SK-N-SH treated with all-trans-retinoic acid at 6 μM for 48 hours (cell line): ENCODE data around the gene QRSL1.

Experiments
- ATAC-seq: fragments of 200-7000 bp; cut with Tn5 transposase; 3 replicates; pipeline ENCODE4 v1.9.1; 2020; ENCODE audit warnings: mild to moderate bottlenecking, moderate library complexity
- ARNTL ChIP-seq: fragments of 450-650 bp; formaldehyde crosslinking; IDR thresholded peaks from 2 replicates; pipeline ENCODE4 v1.5.0; 2020; ENCODE audit warnings: low read depth, mild to moderate bottlenecking, moderate library complexity, borderline replicate concordance
- BACH2 ChIP-seq: fragments of 250-450 bp; sonication (Bioruptor Pico); IDR thresholded peaks from 2 replicates; pipeline ENCODE4 v1.9.0; 2021; ENCODE audit warnings: mild to moderate bottlenecking, borderline replicate concordance
- CSDC2 ChIP-seq: fragments of 250-450 bp; sonication (Bioruptor Pico); IDR thresholded peaks from 2 replicates; pipeline ENCODE4 v1.5.0; 2020; ENCODE audit warnings: mild to moderate bottlenecking, moderate library complexity
- ESRRG ChIP-seq: fragments of 250-450 bp; sonication (Bioruptor Pico); IDR thresholded peaks from 2 replicates; pipeline ENCODE4 v1.6.1; 2021; ENCODE audit warnings: mild to moderate bottlenecking
- GLIS3 ChIP-seq: fragments of 250-450 bp; sonication (Bioruptor Pico); IDR thresholded peaks from 2 replicates; pipeline ENCODE4 v1.5.0; 2020; ENCODE audit warnings: mild to moderate bottlenecking, moderate library complexity
- ISL1 ChIP-seq: fragments of 250-450 bp; sonication (Bioruptor Pico); IDR thresholded peaks from 2 replicates; pipeline ENCODE4 v2.1.2; 2022; ENCODE audit warnings: mild to moderate bottlenecking, moderate library complexity
- OSR1 ChIP-seq: fragments of 250-450 bp; sonication (Bioruptor Pico); IDR thresholded peaks from 2 replicates; pipeline ENCODE4 v1.8.0; 2022; ENCODE audit warnings: moderate library complexity, mild to moderate bottlenecking, inconsistent platforms
- PPARA ChIP-seq: fragments of 250-450 bp; sonication (Bioruptor Pico); IDR thresholded peaks from 2 replicates; pipeline ENCODE4 v1.5.0; 2020; ENCODE audit warnings: mild to moderate bottlenecking, borderline replicate concordance
- SNAI2 ChIP-seq: fragments of 250-450 bp; sonication (Bioruptor Pico); IDR thresholded peaks from 2 replicates; pipeline ENCODE4 v1.5.0; 2020; ENCODE audit warnings: mild to moderate bottlenecking, moderate library complexity
- TCF4 ChIP-seq: fragments of 250-450 bp; sonication (Bioruptor Pico); IDR thresholded peaks from 2 replicates; pipeline ENCODE4 v1.8.0; 2021; ENCODE audit warnings: mild to moderate bottlenecking, moderate library complexity, borderline replicate concordance
- TOX ChIP-seq: fragments of 250-450 bp; sonication (Bioruptor Pico); IDR thresholded peaks from 2 replicates; pipeline ENCODE4 v1.8.0; 2021; ENCODE audit warnings: mild to moderate bottlenecking, moderate library complexity, borderline replicate concordance
- TSHZ2 ChIP-seq: fragments of 250-450 bp; sonication (Bioruptor Pico); IDR thresholded peaks from 2 replicates; pipeline ENCODE4 v1.5.0; 2020; ENCODE audit warnings: mild to moderate bottlenecking, moderate library complexity
- ZC3H10 ChIP-seq: fragments of 250-450 bp; sonication (Bioruptor Pico); IDR thresholded peaks from 2 replicates; pipeline ENCODE4 v1.5.1; 2021; ENCODE audit warnings: mild to moderate bottlenecking, moderate library complexity
- ZFP3 ChIP-seq: fragments of 250-450 bp; sonication (Bioruptor Pico); IDR thresholded peaks from 2 replicates; pipeline ENCODE4 v1.5.0; 2020; ENCODE audit warnings: mild to moderate bottlenecking, moderate library complexity
- ZFP30 ChIP-seq: fragments of 450-650 bp; formaldehyde crosslinking; IDR thresholded peaks from 2 replicates; pipeline ENCODE4 v1.5.0; 2022; ENCODE audit warnings: mild to moderate bottlenecking, moderate library complexity
- ZNF565 ChIP-seq: fragments of 450-650 bp; formaldehyde crosslinking; conservative IDR thresholded peaks from 2 replicates; pipeline ENCODE4 v1.5.0; 2020; ENCODE audit warnings: low read depth, mild to moderate bottlenecking, moderate library complexity
- ZNF8 ChIP-seq: fragments of 450-650 bp; formaldehyde crosslinking; IDR thresholded peaks from 2 replicates; pipeline ENCODE4 v1.5.0; 2020; ENCODE audit warnings: mild to moderate bottlenecking, moderate library complexity
- TF ChIP-seq, protein P1 (sequence below): fragments of 250-450 bp; sonication (Bioruptor Pico); IDR thresholded peaks from 2 replicates; pipeline ENCODE4 v1.5.1; 2021; ENCODE audit warnings: mild to moderate bottlenecking, moderate library complexity
- TF ChIP-seq, protein P2 (sequence below): fragments of 250-450 bp; sonication (Bioruptor Pico); IDR thresholded peaks from 2 replicates; pipeline ENCODE4 v1.8.0; 2021; ENCODE audit warnings: low read depth, mild to moderate bottlenecking, moderate library complexity, borderline replicate concordance
- TF ChIP-seq, protein P3 (sequence below): fragments of 250-450 bp; sonication (Bioruptor Pico); IDR thresholded peaks from 2 replicates; pipeline ENCODE4 v1.5.1; 2020; ENCODE audit warnings: low read depth, mild to moderate bottlenecking, moderate library complexity

QRSL1 gene

GRCh38 chr6:106667022-106667402 lies 37.6 kb downstream of the QRSL1 start (continued):
- TF ChIP-seq TSHZ2: no peak
- TF ChIP-seq, protein P1, sequence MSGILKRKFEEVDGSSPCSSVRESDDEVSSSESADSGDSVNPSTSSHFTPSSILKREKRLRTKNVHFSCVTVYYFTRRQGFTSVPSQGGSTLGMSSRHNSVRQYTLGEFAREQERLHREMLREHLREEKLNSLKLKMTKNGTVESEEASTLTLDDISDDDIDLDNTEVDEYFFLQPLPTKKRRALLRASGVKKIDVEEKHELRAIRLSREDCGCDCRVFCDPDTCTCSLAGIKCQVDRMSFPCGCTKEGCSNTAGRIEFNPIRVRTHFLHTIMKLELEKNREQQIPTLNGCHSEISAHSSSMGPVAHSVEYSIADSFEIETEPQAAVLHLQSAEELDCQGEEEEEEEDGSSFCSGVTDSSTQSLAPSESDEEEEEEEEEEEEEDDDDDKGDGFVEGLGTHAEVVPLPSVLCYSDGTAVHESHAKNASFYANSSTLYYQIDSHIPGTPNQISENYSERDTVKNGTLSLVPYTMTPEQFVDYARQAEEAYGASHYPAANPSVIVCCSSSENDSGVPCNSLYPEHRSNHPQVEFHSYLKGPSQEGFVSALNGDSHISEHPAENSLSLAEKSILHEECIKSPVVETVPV (CRISPR knock-in tag): no peak
- TF ChIP-seq, all 23 proteins: peak for 0

DNA sequence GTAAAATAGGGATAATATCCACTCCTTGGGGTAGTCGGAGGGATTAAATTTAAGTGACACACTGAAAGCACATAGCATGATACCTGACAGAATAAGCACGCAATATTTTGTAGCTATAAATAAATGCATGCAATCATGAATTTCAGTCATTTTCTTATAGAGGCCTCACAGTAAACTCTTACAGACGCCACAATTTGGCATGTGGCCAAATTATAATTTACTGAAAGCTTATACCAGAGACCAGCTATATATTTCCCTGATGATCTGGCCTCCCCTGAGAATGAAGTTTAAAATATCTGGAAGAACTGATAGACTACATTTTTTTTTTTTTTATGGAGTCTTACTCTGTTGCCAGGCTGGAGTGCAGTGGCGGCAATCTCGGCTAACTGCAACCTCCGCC lies 40.9 kb downstream of the QRSL1 start:
- no peak for ATAC-seq
- no peak for TF ChIP-seq ISL1 (CRISPR knock-in tag)
- TF ChIP-seq, all 23 proteins: peak for 0

- ATAC-seq: no peak
- TF ChIP-seq, protein P2, sequence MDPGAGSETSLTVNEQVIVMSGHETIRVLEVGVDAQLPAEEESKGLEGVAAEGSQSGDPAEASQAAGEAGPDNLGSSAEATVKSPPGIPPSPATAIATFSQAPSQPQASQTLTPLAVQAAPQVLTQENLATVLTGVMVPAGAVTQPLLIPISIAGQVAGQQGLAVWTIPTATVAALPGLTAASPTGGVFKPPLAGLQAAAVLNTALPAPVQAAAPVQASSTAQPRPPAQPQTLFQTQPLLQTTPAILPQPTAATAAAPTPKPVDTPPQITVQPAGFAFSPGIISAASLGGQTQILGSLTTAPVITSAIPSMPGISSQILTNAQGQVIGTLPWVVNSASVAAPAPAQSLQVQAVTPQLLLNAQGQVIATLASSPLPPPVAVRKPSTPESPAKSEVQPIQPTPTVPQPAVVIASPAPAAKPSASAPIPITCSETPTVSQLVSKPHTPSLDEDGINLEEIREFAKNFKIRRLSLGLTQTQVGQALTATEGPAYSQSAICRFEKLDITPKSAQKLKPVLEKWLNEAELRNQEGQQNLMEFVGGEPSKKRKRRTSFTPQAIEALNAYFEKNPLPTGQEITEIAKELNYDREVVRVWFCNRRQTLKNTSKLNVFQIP (CRISPR knock-in tag): no peak
- no peak for TF ChIP-seq ZC3H10
- TF ChIP-seq ZNF565 (CRISPR knock-in tag): no peak
- no peak for TF ChIP-seq OSR1 (CRISPR knock-in tag)
- TF ChIP-seq, protein P3, sequence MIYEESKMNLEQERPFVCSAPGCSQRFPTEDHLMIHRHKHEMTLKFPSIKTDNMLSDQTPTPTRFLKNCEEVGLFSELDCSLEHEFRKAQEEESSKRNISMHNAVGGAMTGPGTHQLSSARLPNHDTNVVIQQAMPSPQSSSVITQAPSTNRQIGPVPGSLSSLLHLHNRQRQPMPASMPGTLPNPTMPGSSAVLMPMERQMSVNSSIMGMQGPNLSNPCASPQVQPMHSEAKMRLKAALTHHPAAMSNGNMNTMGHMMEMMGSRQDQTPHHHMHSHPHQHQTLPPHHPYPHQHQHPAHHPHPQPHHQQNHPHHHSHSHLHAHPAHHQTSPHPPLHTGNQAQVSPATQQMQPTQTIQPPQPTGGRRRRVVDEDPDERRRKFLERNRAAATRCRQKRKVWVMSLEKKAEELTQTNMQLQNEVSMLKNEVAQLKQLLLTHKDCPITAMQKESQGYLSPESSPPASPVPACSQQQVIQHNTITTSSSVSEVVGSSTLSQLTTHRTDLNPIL (CRISPR knock-in tag): no peak
- no peak for TF ChIP-seq ISL1 (CRISPR knock-in tag)
- TF ChIP-seq GLIS3 (CRISPR knock-in tag): no peak
- no peak for TF ChIP-seq ESRRG (CRISPR knock-in tag)
- TF ChIP-seq PPARA (CRISPR knock-in tag): no peak
- no peak for TF ChIP-seq SNAI2
- TF ChIP-seq, protein P1 (CRISPR knock-in tag): no peak
- no peak for TF ChIP-seq ZFP3 (CRISPR knock-in tag)
- TF ChIP-seq TCF4 (CRISPR knock-in tag): no peak
- no peak for TF ChIP-seq TOX
- no peak for TF ChIP-seq ZNF8
- TF ChIP-seq TSHZ2: no peak
- TF ChIP-seq ARNTL: no peak
- TF ChIP-seq ZFP30: no peak
- TF ChIP-seq CSDC2 (CRISPR knock-in tag): no peak
- no peak for TF ChIP-seq BACH2 (CRISPR knock-in tag)
- TF ChIP-seq, all 23 proteins: peak for 0
Measured at GRCh38 chr6:106671651-106672050, 42.3 kb downstream of the QRSL1 start.
